COLO829 (cell line): ENCODE measurements around the gene FBXO28.
"Not testable (repeated sequence)": the region's sequence is repeated elsewhere in the genome, so short reads cannot be mapped to it uniquely, and the experiment has no call there.

ENCODE experiments used
- DNase-seq: peaks from one replicate; pipeline ENCODE4 v3.0.0; 2012; ENCODE audit warnings: low spot score

Gene FBXO28

GRCh38 chr1:224113918-224114786, at the start of gene FBXO28:
TSS of gene FBXO28 (plus strand) at chr1:224114111. CDS start at chr1:224114130, 19 bp downstream.
- peak; percentile 98 for DNase-seq

- DNase-seq, result no peak
These were observed 49.8 kb upstream of the FBXO28 start for GRCh38 chr1:224064150-224064549.

- no peak for DNase-seq
These were observed 48.5 kb upstream of the FBXO28 start for GRCh38 chr1:224065455-224065854.

GRCh38 chr1:224067207-224067606, 46.7 kb upstream of the FBXO28 start:
- no peak for DNase-seq

- peak; percentile 29 for DNase-seq
These were observed 46.1 kb upstream of the FBXO28 start for GRCh38 chr1:224067621-224068457.

GRCh38 chr1:224068458-224069072, 45.3 kb upstream of the FBXO28 start:
- DNase-seq, result no peak

- no peak for DNase-seq
These were observed 44.8 kb upstream of the FBXO28 start for GRCh38 chr1:224069138-224069537.

- no peak for DNase-seq
These were observed 43.4 kb upstream of the FBXO28 start for GRCh38 chr1:224070521-224070920.

GRCh38 chr1:224076407-224076806, 37.5 kb upstream of the FBXO28 start:
- DNase-seq, result no peak

- not testable (repeated sequence) for DNase-seq
These were observed 34.3 kb upstream of the FBXO28 start for GRCh38 chr1:224079644-224080043.

- DNase-seq, result peak; percentile 40
These were observed 33.7 kb upstream of the FBXO28 start for GRCh38 chr1:224080115-224080774.

- DNase-seq, result no peak
These were observed 32.3 kb upstream of the FBXO28 start for GRCh38 chr1:224081604-224082003.

GRCh38 chr1:224082146-224082545, 31.8 kb upstream of the FBXO28 start:
- peak; percentile 54 for DNase-seq

GRCh38 chr1:224084867-224085266, 29.0 kb upstream of the FBXO28 start:
- no peak for DNase-seq

- no peak for DNase-seq
These were observed 28.3 kb upstream of the FBXO28 start for GRCh38 chr1:224085421-224086108.

- peak; percentile 82 for DNase-seq
These were observed 26.6 kb upstream of the FBXO28 start for GRCh38 chr1:224087286-224087794.

GRCh38 chr1:224089583-224089982, 24.3 kb upstream of the FBXO28 start:
- DNase-seq, result no peak

GRCh38 chr1:224090116-224090515, 23.8 kb upstream of the FBXO28 start:
- DNase-seq, result no peak

- DNase-seq, result no peak
These were observed 21.8 kb upstream of the FBXO28 start for GRCh38 chr1:224092111-224092510.

GRCh38 chr1:224092601-224093000, 21.3 kb upstream of the FBXO28 start:
- DNase-seq, result no peak

- DNase-seq, result no peak
These were observed 18.6 kb upstream of the FBXO28 start for GRCh38 chr1:224095339-224095738.
